Natural killer cell (primary cell): Measurements from ENCODE around the gene TMEM147. TPM values are rescaled to one million over a fixed set of nuclear protein-coding genes. Genes with fewer than 3 reads are reported as not detected.

ENCODE experiments used
- ATAC-seq, 3 donors: fragments of 150-1000 bp in 2 of 3; fragments of 200-7000 bp in 1 of 3; cut with Tn5 transposase; 1 replicate in 1 of 3; 2 replicates in 2 of 3; pipeline ENCODE4 v1.10.0; 2021; ENCODE audit warnings: mild to moderate bottlenecking in 2 of 3, moderate library complexity in 2 of 3
- DNase-seq, 2 donors: peaks; one replicate each; pipeline versions ENCODE4 v3.0.0 to v3.0.0-alpha.2; 2013 to 2021; ENCODE audit warnings: mixed read lengths in 1 of 2
- H3K27ac ChIP-seq: one replicate; pipeline ENCODE4 v1.5.1; 2013; ENCODE audit warnings: mild to moderate bottlenecking, low read length
- H3K27me3 ChIP-seq: one replicate; pipeline ENCODE4 v1.6.1; 2013; ENCODE audit warnings: low read length; ENCODE audit not compliant: control insufficient read depth, insufficient read depth
- H3K36me3 ChIP-seq: one replicate; pipeline ENCODE4 v1.6.1; 2013; ENCODE audit warnings: low read length; ENCODE audit not compliant: control insufficient read depth, insufficient read depth
- H3K4me1 ChIP-seq: one replicate; pipeline ENCODE4 v1.6.1; 2013; ENCODE audit warnings: low read length; ENCODE audit not compliant: control insufficient read depth, insufficient read depth
- H3K4me3 ChIP-seq: one replicate; pipeline ENCODE4 v1.5.1; 2013; ENCODE audit warnings: low read length
- H3K9me3 ChIP-seq: one replicate; pipeline ENCODE4 v1.6.1; 2013; ENCODE audit warnings: low read length; ENCODE audit not compliant: control insufficient read depth, insufficient read depth
- H3K27ac Mint-ChIP-seq, 2 donors: one replicate each; pipeline ENCODE4 v1.8.0; 2022; ENCODE audit warnings: mild to moderate bottlenecking in 2 of 2, mixed read lengths in 2 of 2, moderate library complexity in 1 of 2
- H3K27me3 Mint-ChIP-seq, 2 donors: one replicate each; pipeline ENCODE4 v1.8.0; 2022; ENCODE audit warnings: low read depth in 2 of 2, mixed read lengths in 2 of 2
- H3K36me3 Mint-ChIP-seq: one replicate; pipeline ENCODE4 v1.8.0; 2022; ENCODE audit warnings: mixed read lengths
- H3K4me1 Mint-ChIP-seq, 2 donors: one replicate each; pipeline ENCODE4 v1.8.0; 2022; ENCODE audit warnings: mixed read lengths in 2 of 2
- H3K4me3 Mint-ChIP-seq: one replicate; pipeline ENCODE4 v1.8.0; 2022; ENCODE audit warnings: mild to moderate bottlenecking, moderate library complexity, mixed read lengths
- H3K9me3 Mint-ChIP-seq, 2 donors: one replicate each; pipeline ENCODE4 v1.8.0; 2022; ENCODE audit warnings: mixed read lengths in 2 of 2
- WGBS: methylation state at CpG from one replicate; pipeline ENCODE4 v1.1.7; 2013; ENCODE audit warnings: missing lambda C conversion rate; ENCODE audit not compliant: insufficient coverage; 5-methylcytosine and 5-hydroxymethylcytosine counted together
- intact Hi-C: fragments of 100-400 bp; cut with micrococcal nuclease; formaldehyde crosslinking; loops from one replicate; pipeline ENCODE4 v1.14.2; 2022
- total RNA-seq, 4 donors: library from RNA; stranded (reverse); fragments of 120-200 nt in 1 of 4; gene quantifications; one replicate each; pipeline versions ENCODE4 v1.2.3 to v1.2.4, GENCODE V29; 2013 to 2022
- TF ChIP-seq, protein P1 (sequence below): fragments of 200-600 bp; IDR thresholded peaks from one replicate; pipeline ENCODE4 v1.8.0; 2022; ENCODE audit warnings: antibody characterized with exemption

Gene TMEM147
- total RNA-seq, 3 donors from 2014 or later (not counting 1 experiment from before 2014, with no cell fraction given): 30.6 to 37.9 (median 31.2) TPM

DNA sequence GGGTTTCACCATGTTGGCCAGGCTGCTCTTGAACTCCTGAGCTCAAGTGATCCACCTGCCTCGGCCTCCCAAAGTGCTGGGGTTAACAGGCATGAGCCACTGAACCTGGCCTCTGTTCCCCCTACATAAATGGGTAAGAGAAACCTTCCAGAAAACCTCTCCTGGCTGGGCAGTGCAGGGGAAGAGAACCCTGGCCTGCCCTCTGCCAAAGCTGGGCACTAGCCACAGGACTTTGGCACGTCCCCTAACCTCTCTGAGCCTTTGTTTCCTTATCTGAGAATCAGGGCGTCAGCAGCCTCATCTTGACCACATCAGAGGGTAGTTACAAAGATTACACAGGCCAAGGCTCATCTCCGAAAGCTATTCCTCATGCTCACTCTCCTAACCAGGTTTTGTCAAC, 19.6 kb upstream of the TMEM147 start:
- no peaks in the 10 kb centered on the region for H3K9me3 Mint-ChIP-seq
- peaks cover 9 to 24% of the 10 kb centered on the region in 2 donors for H3K27me3 Mint-ChIP-seq

DNA sequence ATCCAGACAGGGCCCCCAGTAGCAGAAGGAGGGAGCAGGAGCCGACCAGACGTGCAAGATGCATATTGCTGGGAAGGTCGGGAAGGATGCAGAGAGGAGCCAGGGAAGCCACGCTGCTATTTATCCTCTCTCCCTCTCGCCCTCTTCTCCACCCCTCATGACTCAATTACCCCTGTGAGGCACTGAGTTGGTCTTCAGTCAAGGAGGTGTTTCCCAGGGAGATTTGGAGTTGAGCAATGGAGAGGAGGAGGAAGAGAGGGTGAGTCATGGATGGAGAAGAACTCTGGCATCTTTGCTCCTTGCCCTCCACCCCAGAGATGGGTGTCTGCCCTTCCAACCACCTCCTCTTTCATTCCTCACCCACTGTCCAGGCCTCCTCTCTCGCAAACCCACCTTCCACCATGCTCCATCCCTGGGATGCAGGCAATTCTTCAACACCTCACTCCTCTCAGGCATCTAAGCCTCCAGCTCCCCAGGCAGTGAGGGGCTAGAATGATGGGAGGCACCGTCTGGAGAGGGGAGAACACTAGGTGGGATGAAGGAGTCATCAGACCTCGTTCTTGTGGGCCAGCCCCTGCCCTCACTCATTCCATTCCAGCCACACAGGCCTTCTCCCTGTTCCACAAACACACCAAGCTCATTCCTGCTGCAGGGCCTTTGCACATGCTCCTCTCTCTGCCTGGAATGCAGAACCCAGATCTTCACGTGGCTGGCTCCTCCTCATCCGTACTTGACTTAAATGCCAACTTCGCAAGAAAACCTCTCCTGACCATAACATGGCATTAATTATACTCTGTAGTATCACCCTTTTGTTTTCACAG, 17.0 kb upstream of the TMEM147 start, which contains the start of gene SBSN:
SBSN (minus strand) TSS at position 94 of the 821 bp plus-strand sequence; CDS start at position 64, 30 bp downstream.
- Mint-ChIP-seq H3K4me3 (no peak within 1 kb of the TSS), H3K4me1 (peaks cover 0 to 6% of the 10 kb centered on the region in 2 donors), H3K27ac (peak within 1 kb of the TSS in 1 of 2 donors; percentile 56), H3K27me3 (peaks cover 16 to 35% of the 10 kb centered on the region in 2 donors), H3K9me3 (no peaks in the 10 kb centered on the region), H3K36me3 (no peaks in the 10 kb centered on the region)
- Histone ChIP-seq H3K27ac (no peak within 1 kb of the TSS), H3K4me1 (peaks cover 8% of the 10 kb centered on the region), H3K4me3 (no peak within 1 kb of the TSS), H3K36me3 (no peaks in the 10 kb centered on the region), H3K9me3 (no peaks in the 10 kb centered on the region), H3K27me3 (no peaks in the 10 kb centered on the region)
- TF ChIP-seq, protein P1, sequence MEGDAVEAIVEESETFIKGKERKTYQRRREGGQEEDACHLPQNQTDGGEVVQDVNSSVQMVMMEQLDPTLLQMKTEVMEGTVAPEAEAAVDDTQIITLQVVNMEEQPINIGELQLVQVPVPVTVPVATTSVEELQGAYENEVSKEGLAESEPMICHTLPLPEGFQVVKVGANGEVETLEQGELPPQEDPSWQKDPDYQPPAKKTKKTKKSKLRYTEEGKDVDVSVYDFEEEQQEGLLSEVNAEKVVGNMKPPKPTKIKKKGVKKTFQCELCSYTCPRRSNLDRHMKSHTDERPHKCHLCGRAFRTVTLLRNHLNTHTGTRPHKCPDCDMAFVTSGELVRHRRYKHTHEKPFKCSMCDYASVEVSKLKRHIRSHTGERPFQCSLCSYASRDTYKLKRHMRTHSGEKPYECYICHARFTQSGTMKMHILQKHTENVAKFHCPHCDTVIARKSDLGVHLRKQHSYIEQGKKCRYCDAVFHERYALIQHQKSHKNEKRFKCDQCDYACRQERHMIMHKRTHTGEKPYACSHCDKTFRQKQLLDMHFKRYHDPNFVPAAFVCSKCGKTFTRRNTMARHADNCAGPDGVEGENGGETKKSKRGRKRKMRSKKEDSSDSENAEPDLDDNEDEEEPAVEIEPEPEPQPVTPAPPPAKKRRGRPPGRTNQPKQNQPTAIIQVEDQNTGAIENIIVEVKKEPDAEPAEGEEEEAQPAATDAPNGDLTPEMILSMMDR: no peak
- DNase-seq (no peak), ATAC-seq (no peak)
- 86% methylated on average over 9 of the region's 11 CpGs for WGBS
- intact Hi-C loops: no loop called here

More for the DNA sequence above, 19.6 kb upstream of the TMEM147 start:
- H3K4me3 Mint-ChIP-seq: no peak overlapping the region
- ATAC-seq (no peak), DNase-seq (no peak)
- no peaks in the 10 kb centered on the region for H3K36me3 ChIP-seq
- no peaks in the 10 kb centered on the region for H3K9me3 ChIP-seq
- H3K27ac ChIP-seq: no peak overlapping the region
- no peaks in the 10 kb centered on the region for H3K36me3 Mint-ChIP-seq
- TF ChIP-seq, protein P1: no peak
- WGBS: 73% methylated on average over 4 of the region's 4 CpGs
- H3K4me3 ChIP-seq: no peak overlapping the region
- H3K27ac Mint-ChIP-seq: no peak overlapping the region
- intact Hi-C loops: no loop called here
- H3K4me1 Mint-ChIP-seq: no peaks in the 10 kb centered on the region
- no peaks in the 10 kb centered on the region for H3K4me1 ChIP-seq
- H3K27me3 ChIP-seq: no peaks in the 10 kb centered on the region

DNA sequence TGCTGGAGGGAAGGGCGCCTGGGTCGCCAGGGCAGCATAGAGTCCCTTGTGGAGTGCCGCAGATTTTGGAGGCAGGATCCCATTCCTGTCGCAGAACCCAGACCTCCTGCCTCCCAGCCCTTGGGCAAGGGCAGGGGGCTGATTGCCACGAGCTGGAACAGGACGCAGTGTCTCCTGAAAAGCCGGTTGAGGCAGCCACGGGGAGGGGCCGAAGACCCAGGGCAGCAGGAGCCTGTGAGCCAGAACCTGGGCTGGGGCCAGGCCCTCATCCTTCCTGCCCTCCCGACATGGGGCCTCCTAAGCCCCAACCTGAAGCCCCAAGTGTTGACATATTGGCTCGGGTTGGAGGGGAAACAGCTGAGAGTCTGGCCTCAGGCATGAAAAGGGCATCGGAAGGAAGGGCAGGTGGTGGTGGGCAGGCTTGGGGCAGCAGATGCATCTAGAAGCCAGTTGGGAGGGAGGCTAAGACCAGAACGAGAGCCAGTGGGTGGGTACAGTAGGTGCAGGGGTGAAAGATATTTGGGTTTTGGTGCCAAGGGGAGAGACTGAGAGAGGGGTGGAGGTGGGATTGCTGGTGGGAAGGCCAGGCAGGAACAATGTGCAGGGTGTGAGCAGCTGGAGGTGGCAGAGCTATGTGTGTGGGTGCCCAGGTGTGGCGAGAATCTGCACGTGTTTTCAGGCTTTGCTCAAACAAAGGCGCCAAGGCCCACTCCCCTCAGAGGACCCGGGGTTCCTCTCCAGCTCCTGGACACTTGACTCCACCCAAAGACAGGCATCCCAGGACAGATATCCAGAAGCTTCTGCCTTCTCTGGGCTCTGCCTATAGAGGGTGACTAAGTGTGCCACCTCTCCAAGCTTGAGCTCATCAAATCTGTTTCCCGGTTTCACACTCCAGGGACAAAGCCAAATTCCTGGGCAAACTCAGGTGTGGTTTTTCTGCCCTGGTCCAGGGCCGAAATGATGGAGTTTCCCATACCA, 15.9 kb upstream of the TMEM147 start:
- Histone ChIP-seq H3K36me3 (no peaks in the 10 kb centered on the region), H3K27me3 (no peaks in the 10 kb centered on the region), H3K4me1 (peaks cover 19% of the 10 kb centered on the region), H3K9me3 (no peaks in the 10 kb centered on the region), H3K4me3 (no peak overlapping the region), H3K27ac (no peak overlapping the region)
- no peaks in the 10 kb centered on the region for H3K9me3 Mint-ChIP-seq
- DNase-seq (no peak), ATAC-seq (no peak)
- peak overlapping the region in 1 of 2 donors; percentile 56 for H3K27ac Mint-ChIP-seq
- H3K36me3 Mint-ChIP-seq: no peaks in the 10 kb centered on the region
- WGBS: 41% methylated on average over 19 of the region's 19 CpGs
- peaks cover 6 to 16% of the 10 kb centered on the region in 2 donors for H3K4me1 Mint-ChIP-seq
- peaks cover 16 to 33% of the 10 kb centered on the region in 2 donors for H3K27me3 Mint-ChIP-seq
- TF ChIP-seq, protein P1: no peak
- H3K4me3 Mint-ChIP-seq: no peak overlapping the region
- intact Hi-C loops: no loop called here
